Astrocyte of the spinal cord (primary cell): ENCODE results near the gene LTB.

Experiments used
- DNase-seq: peaks from one replicate; pipeline ENCODE4 v3.0.0; 2011; ENCODE audit warnings: low read depth, low spot score
- H3K4me3 ChIP-seq: 2 replicates; pipeline ENCODE4 v1.5.1; 2011; ENCODE audit warnings: low read depth, mild to moderate bottlenecking, low read length, moderate library complexity
- CTCF ChIP-seq: IDR thresholded peaks from 2 replicates; pipeline ENCODE4 v1.5.1; 2012; ENCODE audit warnings: low read depth, mild to moderate bottlenecking, low read length, inconsistent platforms
- in situ Hi-C: cut with HindIII; loops from 2 replicates; pipeline ENCODE4 v1.10.0; 2017; ENCODE audit warnings: low sequenced_read_pairs

LTB gene

GRCh38 chr6:31531162-31531561 lies 51.1 kb downstream of the LTB start:
- no peak overlapping the region for H3K4me3 ChIP-seq
- in situ Hi-C loops = no loop called here
- no peak for TF ChIP-seq CTCF
- no peak for DNase-seq

DNA sequence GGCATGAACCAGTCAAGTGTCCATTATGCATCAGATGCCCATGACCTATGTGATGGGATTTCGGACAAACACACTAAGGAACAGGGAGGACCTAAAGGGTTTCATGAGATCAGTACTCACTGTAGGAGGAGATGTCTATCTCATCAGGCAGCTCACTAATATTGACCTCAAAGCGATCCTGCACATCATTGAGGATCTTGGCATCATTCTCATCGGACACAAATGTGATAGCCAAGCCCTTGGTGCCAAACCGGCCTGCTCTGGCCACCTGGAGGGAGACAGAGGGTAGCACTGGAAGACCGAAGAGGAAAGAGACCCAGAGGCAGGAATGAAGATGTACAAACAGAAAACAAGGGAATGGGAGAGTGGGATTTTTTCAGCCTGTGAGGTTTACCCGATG lies 51.6 kb downstream of the LTB start:
- TF ChIP-seq CTCF = no peak
- no peak overlapping the region for H3K4me3 ChIP-seq
- in situ Hi-C loops = no loop called here
- no peak for DNase-seq
